Muscle layer of duodenum (tissue), 2 donors: ENCODE results near the gene CCDC83.
"Not testable (repeated sequence)": the region's sequence is repeated elsewhere in the genome, so short reads cannot be mapped to it uniquely, and the experiment has no call there.

Source experiments
- H3K27ac ChIP-seq: one replicate; pipeline ENCODE4 v1.7.0; 2013; ENCODE audit warnings: mild to moderate bottlenecking, low read length
- H3K27me3 ChIP-seq: one replicate; pipeline ENCODE4 v1.7.0; 2013; ENCODE audit warnings: low read depth, mild to moderate bottlenecking, control low read depth, low read length
- H3K36me3 ChIP-seq, 2 donors: one replicate each; pipeline ENCODE4 v1.7.0; 2013; ENCODE audit warnings: low read length in 2 of 2, control low read depth in 1 of 2, mild to moderate bottlenecking in 1 of 2; ENCODE audit not compliant: insufficient read depth in 2 of 2, control insufficient read depth in 1 of 2
- H3K4me1 ChIP-seq, 2 donors: one replicate each; pipeline ENCODE4 v1.7.0; 2013; ENCODE audit warnings: low read length in 2 of 2, mild to moderate bottlenecking in 2 of 2, control low read depth in 1 of 2, moderate library complexity in 1 of 2; ENCODE audit not compliant: insufficient read depth in 2 of 2, control insufficient read depth in 1 of 2
- H3K4me3 ChIP-seq, 2 donors: one replicate each; pipeline ENCODE4 v1.7.0; 2013; ENCODE audit warnings: low read length in 2 of 2, low read depth in 1 of 2, mild to moderate bottlenecking in 1 of 2
- H3K9me3 ChIP-seq, 2 donors: one replicate each; pipeline ENCODE4 v1.7.0; 2013; ENCODE audit warnings: low read length in 2 of 2, control low read depth in 1 of 2, mild to moderate bottlenecking in 1 of 2; ENCODE audit not compliant: control insufficient read depth in 1 of 2
- donor health status: healthy.

Gene CCDC83

GRCh38 chr11:85945296-85945695 is 90.1 kb downstream of the CCDC83 start:
- Histone ChIP-seq H3K27ac (no peak overlapping the region), H3K36me3 (no peaks in the 10 kb centered on the region), H3K4me1 (peaks cover 13 to 19% of the 10 kb centered on the region in 2 donors), H3K27me3 (no peaks in the 10 kb centered on the region), H3K4me3 (no peak overlapping the region), H3K9me3 (no peaks in the 10 kb centered on the region)

- Histone ChIP-seq H3K4me3 (no peak overlapping the region), H3K27me3 (no peaks in the 10 kb centered on the region), H3K9me3 (no peaks in the 10 kb centered on the region), H3K36me3 (no peaks in the 10 kb centered on the region), H3K4me1 (peaks cover 13 to 19% of the 10 kb centered on the region in 2 donors), H3K27ac (no peak overlapping the region)
Observed at GRCh38 chr11:85945788-85946187, 90.6 kb downstream of the CCDC83 start.

DNA sequence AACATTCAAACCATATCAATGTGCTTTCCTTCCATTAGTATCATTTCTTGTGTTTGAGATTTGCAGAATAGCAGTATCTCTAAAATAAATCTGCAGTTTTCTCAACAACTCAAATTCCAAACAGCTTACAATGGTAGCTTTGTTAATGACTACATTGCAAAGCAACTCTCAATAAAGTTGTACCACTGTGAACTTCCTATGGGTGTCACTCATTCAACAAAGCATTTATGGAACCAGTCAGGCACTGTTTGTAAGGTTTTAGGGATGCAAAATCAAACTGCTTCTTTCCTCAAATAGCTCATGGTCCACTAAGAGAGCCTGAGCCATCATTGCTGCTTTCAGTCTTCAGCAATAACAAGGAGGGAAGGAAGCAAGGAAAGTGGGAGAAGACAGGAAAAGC is 91.0 kb downstream of the CCDC83 start:
- Histone ChIP-seq H3K9me3 (no peaks in the 10 kb centered on the region), H3K27me3 (no peaks in the 10 kb centered on the region), H3K4me3 (no peak overlapping the region), H3K36me3 (no peaks in the 10 kb centered on the region), H3K4me1 (peaks cover 13 to 19% of the 10 kb centered on the region in 2 donors), H3K27ac (no peak overlapping the region)

- Histone ChIP-seq H3K9me3 (no peaks in the 10 kb centered on the region), H3K4me3 (no peak overlapping the region), H3K27ac (peak overlapping the region; percentile 71), H3K4me1 (peaks cover 13 to 19% of the 10 kb centered on the region in 2 donors), H3K36me3 (no peaks in the 10 kb centered on the region), H3K27me3 (no peaks in the 10 kb centered on the region)
Observed at GRCh38 chr11:85947431-85948272, 92.5 kb downstream of the CCDC83 start.

- Histone ChIP-seq H3K36me3 (peaks cover 0 to 5% of the 10 kb centered on the region in 2 donors), H3K27me3 (no peaks in the 10 kb centered on the region), H3K27ac (no peak overlapping the region), H3K4me1 (peaks cover 13 to 19% of the 10 kb centered on the region in 2 donors), H3K4me3 (no peak overlapping the region), H3K9me3 (no peaks in the 10 kb centered on the region)
Observed at GRCh38 chr11:85948884-85949283, 93.7 kb downstream of the CCDC83 start.

DNA sequence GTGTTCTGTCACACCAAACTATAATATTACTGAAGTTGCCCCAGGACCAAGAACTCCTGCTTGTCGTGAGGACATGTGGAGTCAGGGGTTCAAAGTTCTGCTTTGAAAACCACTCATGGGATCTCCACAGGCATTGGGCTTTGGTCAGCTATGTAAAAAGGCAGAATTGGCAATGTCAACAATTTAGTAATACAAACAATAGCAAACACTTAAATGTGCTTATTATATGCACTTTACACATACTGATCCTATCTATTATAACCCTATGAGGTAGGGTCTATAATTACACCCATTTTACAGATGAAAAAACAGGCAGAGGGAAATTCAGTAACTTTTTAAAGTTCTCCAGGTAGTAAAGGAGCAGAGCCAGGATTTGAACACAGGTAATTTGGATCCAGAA is 94.6 kb downstream of the CCDC83 start:
- no peak overlapping the region for H3K4me3 ChIP-seq
- H3K4me1 ChIP-seq, result peaks cover 13 to 23% of the 10 kb centered on the region in 2 donors
- no peaks in the 10 kb centered on the region for H3K9me3 ChIP-seq
- H3K27ac ChIP-seq, result no peak overlapping the region
- H3K27me3 ChIP-seq, result no peaks in the 10 kb centered on the region
- H3K36me3 ChIP-seq, result peaks cover 3 to 8% of the 10 kb centered on the region in 2 donors

DNA sequence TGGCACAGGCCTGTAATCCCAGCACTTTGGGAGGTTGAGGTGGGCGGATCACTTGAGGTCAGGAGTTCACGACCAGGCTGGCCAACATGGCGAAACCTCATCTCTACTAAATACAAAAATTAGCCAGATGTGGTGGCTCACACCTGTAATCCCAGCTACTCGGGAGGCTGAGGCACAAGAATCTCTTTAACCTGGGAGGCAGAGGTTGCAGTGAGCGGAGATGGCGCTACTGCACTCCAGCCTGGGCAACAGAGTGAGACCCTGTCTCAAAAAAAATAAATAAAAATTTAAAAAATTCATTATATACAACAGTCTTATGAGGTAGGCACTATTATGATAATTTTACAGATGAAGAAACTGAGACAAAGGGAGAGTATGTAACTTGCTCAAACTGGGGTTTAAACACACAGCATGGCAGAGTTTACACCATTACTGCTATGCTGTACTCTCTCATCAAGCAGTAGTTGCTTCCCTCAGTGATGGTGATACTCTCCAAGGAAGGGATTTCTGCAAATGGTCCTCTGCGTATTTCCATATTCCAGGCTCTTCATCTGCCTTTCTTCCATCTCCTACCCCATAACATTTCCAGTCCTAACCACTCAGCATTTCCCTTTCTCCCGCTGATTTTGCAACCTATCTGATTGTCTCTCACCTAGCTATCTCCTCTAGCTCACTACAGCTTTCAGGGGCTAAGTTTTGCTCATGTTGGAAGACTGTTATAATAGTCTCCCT is 95.3 kb downstream of the CCDC83 start:
- peaks cover 3 to 13% of the 10 kb centered on the region in 2 donors for H3K36me3 ChIP-seq
- peaks cover 17 to 30% of the 10 kb centered on the region in 2 donors for H3K4me1 ChIP-seq

DNA sequence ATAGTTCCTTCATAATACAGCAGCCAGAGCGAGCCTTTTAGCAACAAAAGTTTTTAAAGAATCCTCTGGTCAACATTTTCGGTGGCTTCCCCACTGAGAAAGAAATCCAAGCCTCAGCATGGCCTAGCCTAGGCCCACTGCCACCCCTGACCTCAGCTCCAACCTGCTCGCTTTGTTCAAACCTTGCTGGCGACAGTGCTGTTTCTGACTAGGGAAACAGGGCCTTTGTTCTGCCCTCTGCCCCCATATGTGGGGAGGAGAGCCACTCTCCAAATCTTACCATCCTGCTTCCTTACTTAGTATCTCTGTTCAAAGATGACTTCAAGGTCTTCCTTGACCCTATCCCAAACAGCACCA is 95.8 kb downstream of the CCDC83 start:
- Histone ChIP-seq H3K4me3 (no peak overlapping the region), H3K4me1 (peaks cover 18 to 29% of the 10 kb centered on the region in 2 donors), H3K9me3 (no peaks in the 10 kb centered on the region), H3K27me3 (no peaks in the 10 kb centered on the region), H3K36me3 (peaks cover 4 to 18% of the 10 kb centered on the region in 2 donors), H3K27ac (no peak overlapping the region)

More for the DNA sequence above, 95.3 kb downstream of the CCDC83 start:
- Histone ChIP-seq H3K9me3 (no peaks in the 10 kb centered on the region), H3K4me3 (no peak overlapping the region), H3K27ac (no peak overlapping the region), H3K27me3 (no peaks in the 10 kb centered on the region)

DNA sequence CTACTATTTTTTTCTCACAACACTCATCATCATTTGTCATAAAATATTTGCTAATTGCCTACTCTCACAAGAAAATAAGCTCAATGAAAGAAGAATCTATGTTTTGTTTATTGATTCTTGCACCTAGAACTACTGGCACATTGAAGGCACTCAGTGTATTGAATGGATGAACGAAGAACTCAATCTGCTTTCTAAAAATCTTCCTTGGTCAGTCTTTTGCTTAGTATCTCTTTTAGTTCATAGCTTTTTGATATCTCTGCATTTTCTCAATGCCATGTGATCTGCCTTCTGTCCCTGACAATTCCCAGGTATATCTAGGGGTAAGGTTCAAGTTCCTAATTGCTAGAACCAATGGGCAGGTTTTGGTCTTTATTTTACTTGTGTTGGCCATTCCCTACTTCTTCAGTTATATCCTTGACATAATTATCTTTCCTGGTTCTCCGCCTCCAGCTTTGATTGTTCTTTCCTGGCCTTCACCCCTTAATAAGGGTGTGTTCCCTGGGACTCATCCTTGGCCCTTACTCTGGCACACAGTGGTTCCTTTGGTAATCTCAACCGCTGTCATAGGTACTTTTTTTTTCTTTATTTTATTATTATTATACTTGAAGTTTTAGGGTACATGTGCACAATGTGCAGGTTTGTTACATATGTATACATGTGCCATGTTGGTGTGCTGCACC is 96.4 kb downstream of the CCDC83 start:
- peaks cover 15 to 29% of the 10 kb centered on the region in 2 donors for H3K4me1 ChIP-seq
- H3K27me3 ChIP-seq, result no peaks in the 10 kb centered on the region

DNA sequence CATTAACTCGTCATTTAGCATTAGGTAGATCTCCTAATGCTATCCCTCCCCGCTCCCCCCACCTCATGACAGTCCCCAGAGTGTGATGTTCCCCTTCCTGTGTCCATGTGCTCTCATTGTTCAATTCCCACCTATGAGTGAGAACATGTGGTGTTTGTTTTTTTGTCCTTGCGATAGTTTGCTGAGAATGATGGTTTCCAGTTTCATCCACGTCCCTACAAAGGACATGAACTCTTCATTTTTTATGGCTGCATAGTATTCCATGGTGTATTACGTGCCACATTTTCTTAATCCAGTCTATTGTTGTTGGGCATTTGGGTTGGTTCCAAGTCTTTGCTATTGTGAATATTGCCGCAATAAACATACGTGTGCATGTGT is 96.9 kb downstream of the CCDC83 start:
- H3K9me3 ChIP-seq, H3K27ac ChIP-seq, H3K27me3 ChIP-seq, H3K4me3 ChIP-seq: not testable (repeated sequence)
- peaks cover 8 to 18% of the 10 kb centered on the region in 2 donors for H3K36me3 ChIP-seq
- H3K4me1 ChIP-seq, result peaks cover 10 to 23% of the 10 kb centered on the region in 2 donors

More for the DNA sequence above, 96.4 kb downstream of the CCDC83 start:
- no peak overlapping the region for H3K27ac ChIP-seq
- H3K4me3 ChIP-seq, result no peak overlapping the region
- peaks cover 8 to 18% of the 10 kb centered on the region in 2 donors for H3K36me3 ChIP-seq
- no peaks in the 10 kb centered on the region for H3K9me3 ChIP-seq

DNA sequence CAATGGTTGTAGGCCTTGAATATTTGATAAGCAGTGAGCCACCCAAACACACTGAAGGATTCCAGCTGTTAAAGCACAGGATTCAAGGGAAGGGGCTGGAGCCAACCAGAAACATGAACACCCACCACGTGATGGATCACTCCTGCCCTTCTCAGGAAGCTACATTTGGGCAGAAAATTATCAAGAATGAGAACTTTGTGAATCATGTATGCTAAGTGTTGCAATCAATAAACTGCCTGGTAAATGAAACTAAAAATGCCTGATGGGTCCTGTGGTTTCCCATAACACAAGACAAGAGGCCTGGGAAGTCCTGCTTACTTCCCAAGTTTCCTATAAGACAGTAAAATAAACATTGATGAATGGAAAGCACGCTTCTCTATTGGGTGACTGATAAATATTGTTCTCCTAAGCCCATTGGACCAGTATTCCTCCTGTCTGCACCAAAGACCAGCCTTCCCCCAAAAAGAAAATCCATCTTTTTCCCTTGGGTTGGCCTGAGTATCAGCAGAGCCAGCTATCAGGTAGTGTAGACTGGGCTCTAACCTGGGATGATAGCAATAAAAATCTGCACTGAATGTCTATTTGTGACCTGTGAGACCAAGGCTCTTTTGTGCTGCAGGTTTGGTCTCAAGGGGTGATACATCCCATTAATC is 98.4 kb downstream of the CCDC83 start:
- H3K4me1 ChIP-seq, result peaks cover 4 to 20% of the 10 kb centered on the region in 2 donors
- H3K9me3 ChIP-seq, result no peaks in the 10 kb centered on the region
- peaks cover 18 to 20% of the 10 kb centered on the region in 2 donors for H3K36me3 ChIP-seq
- no peaks in the 10 kb centered on the region for H3K27me3 ChIP-seq
- H3K4me3 ChIP-seq, result no peak overlapping the region
- no peak overlapping the region for H3K27ac ChIP-seq
